Mesenchymal stem cell (in vitro differentiated cells and primary cell): ENCODE measurements around the gene HOXD9.
A peak's percentile ranks its signal among the peaks of the same experiment; 100 is the strongest.

ENCODE experiments used
- DNase-seq: peaks from one replicate; pipeline ENCODE4 v3.0.0-alpha.2; 2013
- H2AFZ ChIP-seq: one replicate; pipeline ENCODE4 v1.6.1; 2013; ENCODE audit warnings: low read depth, mild to moderate bottlenecking, control low read depth, inconsistent platforms, low read length, moderate library complexity
- H2AK5ac ChIP-seq: 2 replicates; pipeline ENCODE4 v1.6.1; 2013; ENCODE audit warnings: low read length, moderate library complexity, mild to moderate bottlenecking, inconsistent platforms; ENCODE audit not compliant: severe bottlenecking
- H2BK120ac ChIP-seq: one replicate; pipeline ENCODE4 v1.6.1; 2013; ENCODE audit warnings: low read depth, mild to moderate bottlenecking, inconsistent platforms, low read length, moderate library complexity
- H2BK12ac ChIP-seq, 2 experiments: one replicate each; pipeline ENCODE4 v1.6.1; 2013; ENCODE audit warnings: inconsistent platforms in 2 of 2, low read length in 2 of 2, mild to moderate bottlenecking in 2 of 2, moderate library complexity in 2 of 2, control low read depth in 1 of 2
- H2BK15ac ChIP-seq: one replicate; pipeline ENCODE4 v1.6.1; 2013; ENCODE audit warnings: mild to moderate bottlenecking, low read depth, inconsistent platforms; ENCODE audit not compliant: poor library complexity, severe bottlenecking
- H2BK5ac ChIP-seq: 2 replicates; pipeline ENCODE4 v1.6.1; 2013; ENCODE audit warnings: low read depth, mild to moderate bottlenecking, low read length, control low read depth, inconsistent platforms; ENCODE audit not compliant: poor library complexity, severe bottlenecking
- H3K14ac ChIP-seq, 2 experiments: one replicate each; pipeline ENCODE4 v1.6.1; 2013; ENCODE audit warnings: inconsistent platforms in 2 of 2, low read length in 2 of 2, control low read depth in 1 of 2, mild to moderate bottlenecking in 1 of 2, moderate library complexity in 1 of 2
- H3K18ac ChIP-seq, 2 experiments: one replicate each; pipeline ENCODE4 v1.6.1; 2013; ENCODE audit warnings: inconsistent platforms in 2 of 2, low read length in 2 of 2, control low read depth in 1 of 2, low read depth in 1 of 2, mild to moderate bottlenecking in 1 of 2
- H3K23ac ChIP-seq, 2 experiments: one replicate each; pipeline ENCODE4 v1.6.1; 2013; ENCODE audit warnings: inconsistent platforms in 2 of 2, low read length in 2 of 2, mild to moderate bottlenecking in 2 of 2, moderate library complexity in 2 of 2, control low read depth in 1 of 2
- H3K27ac ChIP-seq: 2 replicates; pipeline ENCODE4 v1.5.1; 2013; ENCODE audit warnings: mild to moderate bottlenecking, moderate library complexity, low read length, control low read depth, inconsistent platforms; ENCODE audit not compliant: poor library complexity, severe bottlenecking
- H3K27me3 ChIP-seq, 2 experiments: 2 replicates each; pipeline versions ENCODE4 v1.6.1 to v1.7.0; 2013; ENCODE audit warnings: low read length in 2 of 2, mild to moderate bottlenecking in 2 of 2, moderate library complexity in 2 of 2, control low read depth in 1 of 2, inconsistent platforms in 1 of 2; ENCODE audit not compliant: control insufficient read depth in 1 of 2, insufficient read depth in 1 of 2
- H3K36me3 ChIP-seq, 2 experiments: 2 replicates each; pipeline versions ENCODE4 v1.6.1 to v1.7.0; 2013; ENCODE audit warnings: low read length in 2 of 2, control low read depth in 1 of 2, inconsistent platforms in 1 of 2, low read depth in 1 of 2, mild to moderate bottlenecking in 1 of 2; ENCODE audit not compliant: insufficient read depth in 2 of 2, control insufficient read depth in 1 of 2
- H3K4ac ChIP-seq, 2 experiments: one replicate each; pipeline ENCODE4 v1.6.1; 2013; ENCODE audit warnings: inconsistent platforms in 2 of 2, low read length in 2 of 2, mild to moderate bottlenecking in 2 of 2, moderate library complexity in 2 of 2, control low read depth in 1 of 2, low read depth in 1 of 2
- H3K4me1 ChIP-seq: 2 replicates; pipeline ENCODE4 v1.6.1; 2013; ENCODE audit warnings: low read depth, low read length, control low read depth; ENCODE audit not compliant: control insufficient read depth, insufficient read depth
- H3K4me2 ChIP-seq: 2 replicates; pipeline ENCODE4 v1.6.1; 2013; ENCODE audit warnings: low read length, mild to moderate bottlenecking, inconsistent platforms; ENCODE audit not compliant: poor library complexity, severe bottlenecking
- H3K4me3 ChIP-seq, 2 experiments: 2 replicates each; pipeline versions ENCODE4 v1.5.1 to v1.7.0; 2013; ENCODE audit warnings: low read length in 2 of 2, mild to moderate bottlenecking in 2 of 2, control low read depth in 1 of 2, low read depth in 1 of 2; ENCODE audit not compliant: insufficient read depth in 1 of 2
- H3K79me1 ChIP-seq: replicated peaks from 2 replicates; pipeline ENCODE4 v1.6.1; 2013; ENCODE audit warnings: mild to moderate bottlenecking, control low read depth, low read length, inconsistent platforms; ENCODE audit not compliant: poor library complexity, severe bottlenecking
- H3K9ac ChIP-seq: 2 replicates; pipeline ENCODE4 v1.7.0; 2013; ENCODE audit warnings: mild to moderate bottlenecking, low read length, moderate library complexity
- H3K9me3 ChIP-seq: 2 replicates; pipeline ENCODE4 v1.7.0; 2013; ENCODE audit warnings: mild to moderate bottlenecking, low read length; ENCODE audit not compliant: control insufficient read depth
- H4K8ac ChIP-seq: one replicate; pipeline ENCODE4 v1.6.1; 2013; ENCODE audit warnings: inconsistent platforms, mild to moderate bottlenecking, low read length, moderate library complexity
- H4K91ac ChIP-seq: one replicate; pipeline ENCODE4 v1.6.1; 2013; ENCODE audit warnings: mild to moderate bottlenecking, low read length, inconsistent platforms
- WGBS: methylation state at CpG from one replicate; pipeline ENCODE4 v1.1.7; 2013; ENCODE audit warnings: mixed read lengths; 5-methylcytosine and 5-hydroxymethylcytosine counted together

Gene HOXD9

GRCh38 chr2:176096243-176096985 is 26.1 kb upstream of the HOXD9 start:
- Histone ChIP-seq H2BK5ac (no peak overlapping the region), H3K4ac (no peak overlapping the region), H2BK15ac (no peak overlapping the region), H4K91ac (no peak overlapping the region), H3K9me3 (peaks cover 3% of the 10 kb centered on the region), H3K4me1 (peaks cover 15% of the 10 kb centered on the region), H3K4me2 (peak overlapping the region; percentile 60), H2BK120ac (no peak overlapping the region), H4K8ac (no peak overlapping the region), H3K18ac (no peak overlapping the region), H2AK5ac (no peak overlapping the region), H3K27me3 (peaks cover 91 to 96% of the 10 kb centered on the region in 2 experiments), H3K9ac (no peak overlapping the region), H3K79me1 (no peaks in the 10 kb centered on the region), H2AFZ (no peak overlapping the region), H3K23ac (no peak overlapping the region), H3K27ac (no peak overlapping the region), H3K36me3 (no peaks in the 10 kb centered on the region), H3K4me3 (peak overlapping the region in 1 of 2 experiments; percentile 77), H2BK12ac (no peak overlapping the region), H3K14ac (no peak overlapping the region)
- DNase-seq, result peak; percentile 38
- WGBS, result 9% methylated on average over 14 of the region's 16 CpGs

- H2AFZ ChIP-seq, result peak overlapping the region; percentile 8
- H2BK12ac ChIP-seq, result no peak overlapping the region
- no peak overlapping the region for H4K91ac ChIP-seq
- peaks cover 91 to 96% of the 10 kb centered on the region in 2 experiments for H3K27me3 ChIP-seq
- no peak overlapping the region for H4K8ac ChIP-seq
- H3K9me3 ChIP-seq, result peaks cover 3% of the 10 kb centered on the region
- no peaks in the 10 kb centered on the region for H3K36me3 ChIP-seq
- H3K9ac ChIP-seq, result no peak overlapping the region
- H3K4me1 ChIP-seq, result peaks cover 15% of the 10 kb centered on the region
- no peak overlapping the region for H3K23ac ChIP-seq
- peak overlapping the region; percentile 23 to 77 for H3K4me3 ChIP-seq
- no peak overlapping the region for H2BK15ac ChIP-seq
- no peak overlapping the region for H3K27ac ChIP-seq
- no peak overlapping the region for H2AK5ac ChIP-seq
- no peaks in the 10 kb centered on the region for H3K79me1 ChIP-seq
- no peak overlapping the region for H3K14ac ChIP-seq
- under 1% methylated on average over 40 of the region's 45 CpGs for WGBS
- H3K4ac ChIP-seq, result no peak overlapping the region
- no peak overlapping the region for H2BK5ac ChIP-seq
- no peak overlapping the region for H3K18ac ChIP-seq
- no peak overlapping the region for H2BK120ac ChIP-seq
- peak overlapping the region; percentile 60 for H3K4me2 ChIP-seq
- DNase-seq, result peak; percentile 70
Observed at GRCh38 chr2:176096986-176097819, 25.3 kb upstream of the HOXD9 start.

- no peak for DNase-seq
- Histone ChIP-seq H3K27ac (no peak overlapping the region), H3K4ac (no peak overlapping the region), H3K27me3 (peaks cover 97 to 100% of the 10 kb centered on the region in 2 experiments), H3K9me3 (peaks cover 3% of the 10 kb centered on the region), H3K36me3 (no peaks in the 10 kb centered on the region), H3K18ac (no peak overlapping the region), H4K8ac (no peak overlapping the region), H3K4me3 (peak overlapping the region in 1 of 2 experiments; percentile 77), H2AK5ac (no peak overlapping the region), H2BK5ac (no peak overlapping the region), H3K9ac (no peak overlapping the region), H3K79me1 (no peaks in the 10 kb centered on the region), H3K4me1 (peaks cover 12% of the 10 kb centered on the region), H3K14ac (no peak overlapping the region), H2BK12ac (no peak overlapping the region), H4K91ac (no peak overlapping the region), H3K4me2 (no peak overlapping the region), H2AFZ (no peak overlapping the region), H2BK120ac (no peak overlapping the region), H3K23ac (no peak overlapping the region), H2BK15ac (no peak overlapping the region)
- 2% methylated on average over 16 of the region's 18 CpGs for WGBS
Observed at GRCh38 chr2:176097820-176098365, 24.6 kb upstream of the HOXD9 start.
